Right ventricle myocardium superior (tissue), 1 donor: ENCODE data around the gene CLIC1. TPM values are rescaled to one million over a fixed set of nuclear protein-coding genes. Genes with fewer than 3 reads are reported as not detected.
"Not testable (repeated sequence)": the region's sequence is repeated elsewhere in the genome, so short reads cannot be mapped to it uniquely, and the experiment has no call there.

Experiments
- ATAC-seq: fragments of 200-7000 bp; cut with Tn5 transposase; one replicate; pipeline ENCODE4 v1.9.1; 2020; ENCODE audit warnings: mild to moderate bottlenecking; ENCODE audit not compliant: poor library complexity
- DNase-seq: peaks from one replicate; pipeline ENCODE4 v3.0.0-alpha.2; 2020
- intact Hi-C: fragments of 100-400 bp; cut with DNase I; formaldehyde crosslinking; loops from one replicate; pipeline ENCODE4 v1.11.2; 2022
- total RNA-seq: library from RNA; stranded (reverse); fragmentation: NEBNext Ultra II Directional; extraction: Animal tissue kit (Norgen Biotek cat#: 25700); gene quantifications from one replicate; pipeline ENCODE4 v1.2.1, GENCODE V29; 2021
- donor health status: DM: no; HTN: yes; CAD: no; lungs with severe emphysema.

Gene CLIC1
- total RNA-seq, 1 donor from 2014 or later = 86.8 TPM

- ATAC-seq = no peak
- DNase-seq = no peak
- intact Hi-C loops = no loop called here
Measured at GRCh38 chr6:31713991-31714684, 22.2 kb downstream of the CLIC1 start.

- intact Hi-C loops = no loop called here
- no peak for ATAC-seq
- DNase-seq = no peak
Measured at GRCh38 chr6:31713465-31713864, 22.9 kb downstream of the CLIC1 start.

- no peak for DNase-seq
- intact Hi-C loops = no loop called here
- peak; percentile 73 for ATAC-seq
Measured at GRCh38 chr6:31712296-31712695, 24.0 kb downstream of the CLIC1 start.

GRCh38 chr6:31711233-31711632 is 25.1 kb downstream of the CLIC1 start:
- peak; percentile 23 for ATAC-seq
- no peak for DNase-seq
- intact Hi-C loops = no loop called here

GRCh38 chr6:31710523-31711219 is 25.7 kb downstream of the CLIC1 start:
- ATAC-seq = no peak
- intact Hi-C loops = no loop called here
- no peak for DNase-seq

GRCh38 chr6:31709157-31709556 is 27.2 kb downstream of the CLIC1 start:
- not testable (repeated sequence) for DNase-seq

GRCh38 chr6:31708224-31708623 is 28.1 kb downstream of the CLIC1 start:
- ATAC-seq (no peak), DNase-seq (no peak)

More at GRCh38 chr6:31709157-31709556, 27.2 kb downstream of the CLIC1 start:
- intact Hi-C loops, ATAC-seq: not testable (repeated sequence)

GRCh38 chr6:31707701-31708100 is 28.6 kb downstream of the CLIC1 start:
- intact Hi-C loops = no loop called here

More at GRCh38 chr6:31708224-31708623, 28.1 kb downstream of the CLIC1 start:
- intact Hi-C loops = no loop called here

GRCh38 chr6:31706599-31706998 is 29.7 kb downstream of the CLIC1 start, which contains the start of gene LY6G6F:
TSS of gene LY6G6F (plus strand) at chr6:31706866. CDS start at chr6:31706907, 41 bp downstream.
- intact Hi-C loops = no loop called here
- no peak for ATAC-seq
- DNase-seq = no peak

More at GRCh38 chr6:31707701-31708100, 28.6 kb downstream of the CLIC1 start:
- DNase-seq (no peak), ATAC-seq (no peak)

- intact Hi-C loops = no loop called here
- no peak for ATAC-seq
- DNase-seq = no peak
Measured at GRCh38 chr6:31705931-31706330, 30.4 kb downstream of the CLIC1 start.

- intact Hi-C loops = loop anchor here (5.0 kb wide), 1 partner anchor 34 kb away; the partner anchor contains the start of gene CLIC1
- ATAC-seq = peak; percentile 99
- peak; percentile 100 for DNase-seq
Measured at GRCh38 chr6:31702819-31703716, 33.3 kb downstream of the CLIC1 start, which contains the start of gene ABHD16A. TSS of gene ABHD16A (minus strand) at chr6:31703324. CDS start at chr6:31703281, 43 bp downstream.

- intact Hi-C loops = loop anchor here (5.0 kb wide), 1 partner anchor 35 kb away; the partner anchor contains the start of gene CLIC1
- DNase-seq (no peak), ATAC-seq (peak; percentile 8)
Measured at GRCh38 chr6:31702405-31702818, 33.9 kb downstream of the CLIC1 start.

- intact Hi-C loops = loop anchor here (5.0 kb wide), 1 partner anchor 35 kb away; the partner anchor contains the start of gene CLIC1
- ATAC-seq = no peak
- peak; percentile 58 for DNase-seq
Measured at GRCh38 chr6:31701666-31702404, 34.5 kb downstream of the CLIC1 start.

GRCh38 chr6:31700740-31701401 is 35.5 kb downstream of the CLIC1 start:
- DNase-seq (no peak), ATAC-seq (no peak)
- intact Hi-C loops = loop anchor here (5.0 kb wide), 1 partner anchor 36 kb away; the partner anchor contains the start of gene CLIC1

- DNase-seq = no peak
- intact Hi-C loops = no loop called here
- no peak for ATAC-seq
Measured at GRCh38 chr6:31697555-31697954, 38.8 kb downstream of the CLIC1 start.

GRCh38 chr6:31693535-31693934 is 42.8 kb downstream of the CLIC1 start:
- intact Hi-C loops = no loop called here
- ATAC-seq = no peak
- DNase-seq = no peak

- DNase-seq (no peak), ATAC-seq (no peak)
- intact Hi-C loops = no loop called here
Measured at GRCh38 chr6:31692886-31693285, 43.4 kb downstream of the CLIC1 start.
